GM12892 (cell line): Measurements from ENCODE around the gene RDH12.
"Not testable (repeated sequence)": the region's sequence is repeated elsewhere in the genome, so short reads cannot be mapped to it uniquely, and the experiment has no call there.

ENCODE experiments used
- DNase-seq: peaks from one replicate; pipeline ENCODE4 v3.0.0; 2011; ENCODE audit not compliant: insufficient read length
- FAIRE-seq: peaks from 2 replicates; lab custom pipeline; 2011; peaks lifted over from hg19 to GRCh38; lab: Jason Lieb, UNC
- POLR2A ChIP-seq: IDR thresholded peaks from 2 replicates; pipeline ENCODE4 v1.6.1; 2011; ENCODE audit warnings: low read depth, low read length, control low read depth
- POLR2AphosphoS5 ChIP-seq: IDR thresholded peaks from 2 replicates; pipeline ENCODE4 v1.6.1; 2011; ENCODE audit warnings: low read depth, low read length, control low read depth
- TAF1 ChIP-seq: IDR thresholded peaks from 2 replicates; pipeline ENCODE4 v1.6.1; 2011; ENCODE audit warnings: low read depth, mild to moderate bottlenecking, control low read depth, low read length, borderline replicate concordance

The RDH12 gene

GRCh38 chr14:67717048-67717447 is 15.4 kb downstream of the RDH12 start:
- FAIRE-seq (no peak), DNase-seq (no peak)
- TF ChIP-seq POLR2A, result no peak
- no peak for TF ChIP-seq POLR2AphosphoS5
- TF ChIP-seq TAF1, result no peak

DNA sequence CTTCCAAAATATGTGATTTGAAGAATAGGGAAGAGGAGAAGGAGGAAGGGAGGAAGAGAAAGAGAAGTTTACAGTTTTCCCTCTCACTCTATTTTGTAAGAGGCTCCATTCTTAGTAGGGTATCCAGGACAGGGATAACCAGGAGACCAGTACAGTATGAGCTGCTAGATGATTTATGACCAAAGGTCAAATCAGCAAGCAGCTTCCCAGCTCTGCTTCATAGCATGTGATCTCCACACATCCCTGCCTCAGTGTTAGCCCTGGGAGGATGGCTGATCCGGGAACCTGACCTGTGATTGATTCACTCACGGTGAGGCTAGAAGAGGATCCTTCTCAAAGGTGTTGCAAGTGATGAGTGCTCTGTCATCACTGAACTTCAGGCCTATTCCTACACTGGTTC is 16.6 kb downstream of the RDH12 start:
- no peak for TF ChIP-seq TAF1
- no peak for TF ChIP-seq POLR2AphosphoS5
- TF ChIP-seq POLR2A, result no peak
- no peak for DNase-seq
- FAIRE-seq, result no peak

- not testable (repeated sequence) for DNase-seq, FAIRE-seq
Observed at GRCh38 chr14:67719385-67719784, 17.7 kb downstream of the RDH12 start.

GRCh38 chr14:67719866-67720265 is 18.2 kb downstream of the RDH12 start:
- no peak for DNase-seq
- TF ChIP-seq POLR2AphosphoS5 (no peak), TAF1 (no peak), POLR2A (no peak)
- FAIRE-seq, result no peak

GRCh38 chr14:67721875-67722274 is 20.2 kb downstream of the RDH12 start:
- FAIRE-seq (no peak), DNase-seq (no peak)
- no peak for TF ChIP-seq POLR2AphosphoS5
- TF ChIP-seq POLR2A, result no peak
- TF ChIP-seq TAF1, result no peak

GRCh38 chr14:67722293-67722692 is 20.6 kb downstream of the RDH12 start:
- TF ChIP-seq POLR2AphosphoS5 (no peak), TAF1 (no peak), POLR2A (no peak)
- DNase-seq, result no peak
- no peak for FAIRE-seq

- no peak for TF ChIP-seq POLR2A
- no peak for TF ChIP-seq TAF1
- TF ChIP-seq POLR2AphosphoS5, result no peak
- FAIRE-seq (no peak), DNase-seq (no peak)
Observed at GRCh38 chr14:67725171-67725570, 23.5 kb downstream of the RDH12 start.

GRCh38 chr14:67727361-67727760 is 25.7 kb downstream of the RDH12 start:
- no peak for FAIRE-seq
- DNase-seq, result no peak
- TF ChIP-seq POLR2A, result no peak
- no peak for TF ChIP-seq TAF1
- TF ChIP-seq POLR2AphosphoS5, result no peak

GRCh38 chr14:67728258-67728657 is 26.6 kb downstream of the RDH12 start:
- no peak for FAIRE-seq
- no peak for DNase-seq
- TF ChIP-seq POLR2A (no peak), TAF1 (no peak), POLR2AphosphoS5 (no peak)

GRCh38 chr14:67729072-67729885 is 27.6 kb downstream of the RDH12 start:
- FAIRE-seq (no peak), DNase-seq (no peak)
- no peak for TF ChIP-seq POLR2A
- TF ChIP-seq TAF1, result no peak
- no peak for TF ChIP-seq POLR2AphosphoS5

DNA sequence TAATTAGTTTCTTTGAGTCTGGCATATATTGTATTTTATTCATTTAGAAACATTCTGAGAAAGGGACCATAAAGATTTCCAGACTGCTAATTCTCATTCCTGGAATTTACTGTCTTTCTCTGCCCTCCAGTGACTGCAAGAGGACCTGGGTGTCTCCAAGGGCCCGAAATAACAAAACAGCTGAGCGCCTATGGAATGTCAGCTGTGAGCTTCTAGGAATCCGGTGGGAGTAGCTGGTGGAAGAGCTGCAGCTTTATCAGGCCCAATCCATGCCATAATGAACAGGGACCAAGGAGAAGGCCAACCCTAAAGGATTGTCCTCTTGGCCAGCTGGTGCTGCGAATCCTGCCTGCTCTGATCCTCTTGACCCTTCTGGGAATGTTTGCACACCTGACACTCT is 31.9 kb downstream of the RDH12 start:
- FAIRE-seq, result no peak
- TF ChIP-seq POLR2A (no peak), TAF1 (no peak), POLR2AphosphoS5 (no peak)
- DNase-seq, result no peak

DNA sequence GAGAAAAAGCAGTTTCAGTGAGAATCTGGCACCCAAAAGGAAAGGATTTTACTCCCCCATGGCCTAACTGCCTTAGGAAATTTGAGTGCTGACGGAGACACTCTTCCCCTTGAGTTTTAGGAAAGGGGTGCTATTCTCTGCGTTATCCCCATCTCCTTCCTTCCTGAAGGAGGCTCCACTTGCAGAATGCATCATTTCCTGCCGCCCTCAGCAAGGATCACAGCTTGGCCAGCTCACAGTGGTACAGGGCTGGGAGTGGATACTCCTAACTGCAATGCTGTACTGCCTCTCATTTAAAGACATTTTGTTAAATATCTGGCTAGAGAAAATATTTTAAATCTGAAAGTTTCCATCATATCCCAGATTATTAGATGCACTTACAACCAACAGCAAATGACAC is 33.0 kb downstream of the RDH12 start:
- TF ChIP-seq POLR2A (no peak), TAF1 (no peak), POLR2AphosphoS5 (no peak)
- DNase-seq (no peak), FAIRE-seq (no peak)
